Prostate gland (tissue), 2 donors: ENCODE measurements around the gene ASPDH. TPM values are rescaled to one million over a fixed set of nuclear protein-coding genes. Genes with fewer than 3 reads are reported as not detected.

Experiments used
- DNase-seq: peaks from one replicate; pipeline ENCODE4 v3.0.0-alpha.2; 2019; ENCODE audit warnings: low spot score
- H3K27ac ChIP-seq, 2 donors: fragments of 200-600 bp; sonication (generic); 2 replicates each; pipeline ENCODE4 v1.5.1; 2017 to 2019
- H3K27me3 ChIP-seq: fragments of 200-600 bp; sonication (generic); replicated peaks from 2 replicates; pipeline ENCODE4 v1.5.1; 2019; ENCODE audit not compliant: insufficient read depth
- H3K36me3 ChIP-seq, 2 donors: fragments of 200-600 bp; sonication (generic); 1 replicate in 1 of 2; 2 replicates in 1 of 2; pipeline versions ENCODE4 v1.5.1 to v1.8.1; 2017 to 2019
- H3K4me1 ChIP-seq: fragments of 200-600 bp; sonication (generic); replicated peaks from 2 replicates; pipeline ENCODE4 v1.5.1; 2019
- H3K4me3 ChIP-seq, 2 donors: fragments of 200-600 bp; sonication (generic); 2 replicates each; pipeline ENCODE4 v1.5.1; 2017 to 2019
- H3K9me3 ChIP-seq: fragments of 200-600 bp; sonication (generic); 2 replicates; pipeline ENCODE4 v1.5.1; 2017
- CTCF ChIP-seq, 4 experiments: fragments of 200-600 bp in 2 of 4; fragments of 450-650 bp in 2 of 4; sonication (generic) in 2 of 4; IDR thresholded peaks; 1 replicate in 3 of 4; 2 replicates in 1 of 4; pipeline ENCODE4 v1.5.1; 2016 to 2019; ENCODE audit warnings: antibody characterized with exemption in 4 of 4, mild to moderate bottlenecking in 2 of 4, moderate library complexity in 2 of 4
- POLR2A ChIP-seq: fragments of 450-650 bp; IDR thresholded peaks from one replicate; pipeline ENCODE4 v1.6.1; 2016; ENCODE audit warnings: antibody characterized with exemption, mild to moderate bottlenecking
- POLR2AphosphoS5 ChIP-seq: sonication (generic); formaldehyde crosslinking; IDR thresholded peaks from one replicate; pipeline ENCODE4 v1.6.1; 2017; ENCODE audit warnings: antibody characterized with exemption
- WGBS: methylation state at CpG from one replicate; pipeline ENCODE4 v1.1.5; 2018; 5-methylcytosine and 5-hydroxymethylcytosine counted together
- intact Hi-C: fragments of 100-400 bp; cut with DNase I; formaldehyde crosslinking; loops from one replicate; pipeline ENCODE4 v1.14.2; 2022
- total RNA-seq, 2 donors: library from RNA; depleted of rRNA; stranded (reverse); fragments of >200 nt; gene quantifications; one replicate each; pipeline ENCODE4 v1.1.0, GENCODE V29; 2016

Gene ASPDH
- total RNA-seq, 2 donors from 2014 or later: not detected

- Histone ChIP-seq H3K9me3 (no peaks in the 10 kb centered on the region), H3K4me1 (no peaks in the 10 kb centered on the region), H3K4me3 (no peak overlapping the region), H3K27me3 (no peaks in the 10 kb centered on the region), H3K36me3 (no peaks in the 10 kb centered on the region), H3K27ac (no peak overlapping the region)
- 30% methylated on average over 26 of the region's 26 CpGs for WGBS
- TF ChIP-seq POLR2A (no peak), CTCF (IDR thresholded peaks at IDR 0.05) (no peak), POLR2AphosphoS5 (no peak)
- intact Hi-C loops: no loop called here
- DNase-seq: no peak
Measured at GRCh38 chr19:50490991-50491472, 22.7 kb downstream of the ASPDH start.

GRCh38 chr19:50490411-50490811 lies 23.3 kb downstream of the ASPDH start:
- H3K27ac ChIP-seq: no peak overlapping the region
- TF ChIP-seq POLR2AphosphoS5 (no peak), POLR2A (no peak), CTCF (IDR thresholded peaks at IDR 0.05) (no peak)
- intact Hi-C loops: no loop called here
- no peaks in the 10 kb centered on the region for H3K27me3 ChIP-seq
- no peaks in the 10 kb centered on the region for H3K9me3 ChIP-seq
- H3K4me1 ChIP-seq: no peaks in the 10 kb centered on the region
- no peak for DNase-seq
- no peaks in the 10 kb centered on the region for H3K36me3 ChIP-seq
- WGBS: 96% methylated on average over 18 of the region's 18 CpGs
- H3K4me3 ChIP-seq: no peak overlapping the region

- no peaks in the 10 kb centered on the region for H3K9me3 ChIP-seq
- WGBS: 30% methylated on average over 24 of the region's 24 CpGs
- H3K27me3 ChIP-seq: no peaks in the 10 kb centered on the region
- H3K36me3 ChIP-seq: no peaks in the 10 kb centered on the region
- H3K4me1 ChIP-seq: no peaks in the 10 kb centered on the region
- no peak for DNase-seq
- intact Hi-C loops: no loop called here
- H3K27ac ChIP-seq: no peak overlapping the region
- TF ChIP-seq POLR2AphosphoS5: no peak
- TF ChIP-seq CTCF (IDR thresholded peaks at IDR 0.05): no peak
- no peak for TF ChIP-seq POLR2A
- H3K4me3 ChIP-seq: no peak overlapping the region
Measured at GRCh38 chr19:50489461-50490011, 24.2 kb downstream of the ASPDH start.

GRCh38 chr19:50488389-50489194 lies 25.1 kb downstream of the ASPDH start:
- Histone ChIP-seq H3K36me3 (no peaks in the 10 kb centered on the region), H3K4me1 (no peaks in the 10 kb centered on the region), H3K4me3 (no peak overlapping the region), H3K27me3 (no peaks in the 10 kb centered on the region), H3K27ac (no peak overlapping the region), H3K9me3 (no peaks in the 10 kb centered on the region)
- intact Hi-C loops: no loop called here
- DNase-seq: no peak
- 22% methylated on average over 13 of the region's 13 CpGs for WGBS
- no peak for TF ChIP-seq POLR2AphosphoS5
- TF ChIP-seq POLR2A: no peak
- no peak for TF ChIP-seq CTCF (IDR thresholded peaks at IDR 0.05)
